Caco-2 (cell line): Measurements from ENCODE around the gene GCH1. TPM values are rescaled to one million over a fixed set of nuclear protein-coding genes. Genes with fewer than 3 reads are reported as not detected.

Experiments used
- BruUV-seq: library from RNA; stranded (reverse); fragments of 400-500 nt; replicated peaks from 2 replicates; lab custom pipeline; 2021; lab: Mats Ljungman, UMichigan
- CTCF ChIA-PET: fragments of 300-600 bp; sonication (Branson Sonifier 250); formaldehyde crosslinking; loops from one replicate; lab custom pipeline; 2022; ENCODE audit warnings: antibody characterized with exemption; lab: Charles Lee
- POLR2A ChIA-PET: fragments of 300-600 bp; sonication (Branson Sonifier 250); formaldehyde crosslinking; loops from one replicate; lab custom pipeline; 2022; ENCODE audit warnings: antibody characterized with exemption; lab: Charles Lee
- DNase-seq, 2 experiments: peaks; one replicate each; pipeline versions ENCODE4 v3.0.0 to v3.0.0-alpha.2; 2020 to 2022
- H3K27me3 ChIP-seq: replicated peaks from 2 replicates; pipeline ENCODE4 v1.6.0; 2011; ENCODE audit warnings: low read length; ENCODE audit not compliant: control insufficient read depth, insufficient read depth
- H3K36me3 ChIP-seq: 2 replicates; pipeline ENCODE4 v1.5.1; 2011; ENCODE audit warnings: low read length; ENCODE audit not compliant: control insufficient read depth, insufficient read depth
- H3K4me1 ChIP-seq: fragments of 250-450 bp; sonication (Bioruptor Pico); 2 replicates; pipeline ENCODE4 v1.5.1; 2020; ENCODE audit warnings: mild to moderate bottlenecking
- H3K4me3 ChIP-seq: 2 replicates; pipeline ENCODE4 v1.5.1; 2011; ENCODE audit warnings: low read depth, mild to moderate bottlenecking, control low read depth, low read length
- H3K9me3 ChIP-seq: fragments of 250-450 bp; sonication (Bioruptor Pico); 2 replicates; pipeline ENCODE4 v1.5.1; 2020; ENCODE audit warnings: mild to moderate bottlenecking, moderate library complexity
- H3K27ac Mint-ChIP-seq: one replicate; pipeline ENCODE4 v1.8.0; 2022; ENCODE audit warnings: mixed read lengths; ENCODE audit not compliant: unreplicated experiment
- H3K27me3 Mint-ChIP-seq: one replicate; pipeline ENCODE4 v1.8.0; 2022; ENCODE audit warnings: mixed read lengths; ENCODE audit not compliant: insufficient read depth, unreplicated experiment
- H3K36me3 Mint-ChIP-seq: one replicate; pipeline ENCODE4 v1.8.0; 2022; ENCODE audit warnings: mild to moderate bottlenecking, mixed read lengths; ENCODE audit not compliant: insufficient read depth, unreplicated experiment
- H3K4me1 Mint-ChIP-seq: one replicate; pipeline ENCODE4 v1.8.0; 2022; ENCODE audit warnings: low read depth, mixed read lengths; ENCODE audit not compliant: unreplicated experiment
- H3K4me3 Mint-ChIP-seq: one replicate; pipeline ENCODE4 v1.8.0; 2022; ENCODE audit warnings: mild to moderate bottlenecking, moderate library complexity, mixed read lengths; ENCODE audit not compliant: unreplicated experiment
- H3K9me3 Mint-ChIP-seq: one replicate; pipeline ENCODE4 v1.8.0; 2022; ENCODE audit warnings: mixed read lengths; ENCODE audit not compliant: unreplicated experiment
- intact Hi-C: fragments of 100-400 bp; cut with micrococcal nuclease; formaldehyde crosslinking; loops from one replicate; pipeline ENCODE4 v1.10.0; 2022; ENCODE audit not compliant: unreplicated experiment
- total RNA-seq: library from RNA; stranded (reverse); gene quantifications from 2 replicates; pipeline ENCODE4 v1.2.3, GENCODE V29; 2022
- TF ChIP-seq, protein P1 (sequence below), 2 experiments: fragments of 200-600 bp in 1 of 2; IDR thresholded peaks; 1 replicate in 1 of 2; 2 replicates in 1 of 2; pipeline versions ENCODE4 v1.5.1 to v1.8.0; 2011 to 2022; ENCODE audit warnings: antibody characterized with exemption in 1 of 2, control low read depth in 1 of 2, inconsistent platforms in 1 of 2, low read depth in 1 of 2, low read length in 1 of 2, mild to moderate bottlenecking in 1 of 2, moderate library complexity in 1 of 2; ENCODE audit not compliant: insufficient read depth in 1 of 2, severe bottlenecking in 1 of 2, unreplicated experiment in 1 of 2

The GCH1 gene
- total RNA-seq, 1 experiment from 2014 or later, result 17.9 TPM

DNA sequence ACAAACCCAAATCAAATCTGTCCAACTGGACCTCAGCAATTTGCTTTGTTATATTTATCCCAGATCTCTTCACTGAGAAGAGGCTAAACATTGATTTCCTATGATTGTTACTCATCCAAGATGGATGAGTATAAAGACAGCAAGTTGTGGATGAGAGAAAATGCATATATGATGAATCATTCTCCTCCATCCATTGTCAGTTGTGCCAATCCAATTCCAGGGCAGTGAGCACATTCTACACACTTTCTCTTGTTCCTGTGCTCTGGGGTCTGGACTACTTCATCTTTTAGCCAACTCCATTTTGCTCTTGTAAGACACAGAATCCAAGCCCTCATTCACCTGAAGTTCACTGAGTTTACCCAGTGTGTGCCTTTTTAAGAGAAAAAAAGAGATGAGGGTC is 105.7 kb downstream of the GCH1 start:
- H3K9me3 ChIP-seq, result peaks cover 8% of the 10 kb centered on the region; the same call in 1 of the 2 replicates
- ChIA-PET POLR2A (no interaction called here), CTCF (no interaction called here)
- H3K27ac Mint-ChIP-seq, result no peak overlapping the region
- H3K27me3 ChIP-seq, result no peaks in the 10 kb centered on the region
- H3K36me3 Mint-ChIP-seq, result peaks cover 38% of the 10 kb centered on the region
- TF ChIP-seq, protein P1, sequence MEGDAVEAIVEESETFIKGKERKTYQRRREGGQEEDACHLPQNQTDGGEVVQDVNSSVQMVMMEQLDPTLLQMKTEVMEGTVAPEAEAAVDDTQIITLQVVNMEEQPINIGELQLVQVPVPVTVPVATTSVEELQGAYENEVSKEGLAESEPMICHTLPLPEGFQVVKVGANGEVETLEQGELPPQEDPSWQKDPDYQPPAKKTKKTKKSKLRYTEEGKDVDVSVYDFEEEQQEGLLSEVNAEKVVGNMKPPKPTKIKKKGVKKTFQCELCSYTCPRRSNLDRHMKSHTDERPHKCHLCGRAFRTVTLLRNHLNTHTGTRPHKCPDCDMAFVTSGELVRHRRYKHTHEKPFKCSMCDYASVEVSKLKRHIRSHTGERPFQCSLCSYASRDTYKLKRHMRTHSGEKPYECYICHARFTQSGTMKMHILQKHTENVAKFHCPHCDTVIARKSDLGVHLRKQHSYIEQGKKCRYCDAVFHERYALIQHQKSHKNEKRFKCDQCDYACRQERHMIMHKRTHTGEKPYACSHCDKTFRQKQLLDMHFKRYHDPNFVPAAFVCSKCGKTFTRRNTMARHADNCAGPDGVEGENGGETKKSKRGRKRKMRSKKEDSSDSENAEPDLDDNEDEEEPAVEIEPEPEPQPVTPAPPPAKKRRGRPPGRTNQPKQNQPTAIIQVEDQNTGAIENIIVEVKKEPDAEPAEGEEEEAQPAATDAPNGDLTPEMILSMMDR (IDR thresholded peaks at IDR 0.05; ENCODE audit: insufficient read depth in 1 of 2, low read depth in 1 of 2, low read length in 1 of 2, severe bottlenecking in 1 of 2, unreplicated experiment in 1 of 2), result no peak
- no peaks in the 10 kb centered on the region for H3K4me1 ChIP-seq
- H3K4me1 Mint-ChIP-seq, result no peaks in the 10 kb centered on the region
- DNase-seq, result no peak
- no peaks in the 10 kb centered on the region for H3K36me3 ChIP-seq
- no peak overlapping the region for H3K4me3 Mint-ChIP-seq
- H3K9me3 Mint-ChIP-seq, result peaks cover 15% of the 10 kb centered on the region
- no TSS peak for BruUV-seq
- H3K4me3 ChIP-seq, result no peak overlapping the region
- H3K27me3 Mint-ChIP-seq, result no peaks in the 10 kb centered on the region
- intact Hi-C loops, result no loop called here

DNA sequence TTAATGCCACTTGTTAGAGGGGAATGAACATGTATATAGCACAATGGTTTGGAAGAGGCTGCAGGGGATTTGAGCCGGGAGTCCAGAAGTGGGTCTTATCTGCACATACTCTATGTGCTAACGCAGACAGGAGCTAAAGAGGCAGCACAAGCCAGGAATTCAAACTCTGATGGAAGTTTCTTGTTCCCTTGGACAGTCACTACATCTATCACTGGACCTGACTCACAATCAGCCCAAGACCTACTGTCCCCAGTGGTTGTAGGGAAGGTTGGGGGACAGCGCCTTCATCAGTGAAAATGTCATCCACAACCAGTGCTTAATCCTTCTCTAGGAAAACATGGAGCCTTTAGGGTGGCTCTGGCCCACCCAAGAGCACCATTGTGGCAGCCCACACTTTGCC is 107.8 kb downstream of the GCH1 start:
- TF ChIP-seq, protein P1 (IDR thresholded peaks at IDR 0.05; ENCODE audit: insufficient read depth in 1 of 2, low read depth in 1 of 2, low read length in 1 of 2, severe bottlenecking in 1 of 2, unreplicated experiment in 1 of 2), result no peak
- Mint-ChIP-seq H3K36me3 (peaks cover 50% of the 10 kb centered on the region), H3K27me3 (no peaks in the 10 kb centered on the region), H3K9me3 (peaks cover 15% of the 10 kb centered on the region), H3K27ac (no peak overlapping the region), H3K4me1 (no peaks in the 10 kb centered on the region), H3K4me3 (no peak overlapping the region)
- POLR2A ChIA-PET, result no interaction called here
- CTCF ChIA-PET, result interaction anchor here (0.9 kb wide), 1 partner anchor 11 kb away, joined by 4 read pairs; no protein-coding TSS in a partner anchor
- no peak for DNase-seq
- no peaks in the 10 kb centered on the region for H3K27me3 ChIP-seq
- no peaks in the 10 kb centered on the region; the same call in 1 of the 2 replicates for H3K36me3 ChIP-seq
- H3K9me3 ChIP-seq, result peaks cover 4% of the 10 kb centered on the region; the same call in 1 of the 2 replicates
- no peaks in the 10 kb centered on the region for H3K4me1 ChIP-seq
- intact Hi-C loops, result no loop called here
- BruUV-seq, result no TSS peak
- H3K4me3 ChIP-seq, result no peak overlapping the region

DNA sequence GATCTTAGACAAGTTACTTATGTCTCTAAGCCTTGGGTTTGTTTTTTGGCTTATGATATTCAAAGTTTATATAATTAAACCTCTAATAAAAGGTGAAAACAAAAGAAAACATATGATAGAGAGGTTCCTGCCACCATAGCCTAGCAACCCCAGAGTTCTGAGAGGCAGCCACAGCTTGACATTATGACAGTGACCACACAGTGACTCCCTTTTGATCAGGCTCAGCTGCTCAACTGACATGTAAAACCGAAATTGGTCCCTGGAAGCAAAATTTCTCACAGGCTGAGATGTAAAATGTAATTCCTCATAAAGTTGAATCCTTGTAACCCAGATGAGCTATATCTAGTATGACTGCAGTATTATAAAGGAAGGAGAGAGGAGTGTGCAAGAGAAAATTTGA is 108.5 kb downstream of the GCH1 start:
- H3K36me3 Mint-ChIP-seq, result peaks cover 56% of the 10 kb centered on the region

More for the DNA sequence above, 108.5 kb downstream of the GCH1 start:
- ChIA-PET CTCF (interaction anchor here (0.9 kb wide), 1 partner anchor 12 kb away, joined by 4 read pairs; no protein-coding TSS in a partner anchor), POLR2A (no interaction called here)
- no peak for DNase-seq
- TF ChIP-seq, protein P1 (IDR thresholded peaks at IDR 0.05; ENCODE audit: insufficient read depth in 1 of 2, low read depth in 1 of 2, low read length in 1 of 2, severe bottlenecking in 1 of 2, unreplicated experiment in 1 of 2), result no peak
- no peaks in the 10 kb centered on the region for H3K4me1 Mint-ChIP-seq
- intact Hi-C loops, result no loop called here
- H3K4me1 ChIP-seq, result no peaks in the 10 kb centered on the region
- no peaks in the 10 kb centered on the region for H3K27me3 ChIP-seq
- no peak overlapping the region for H3K4me3 Mint-ChIP-seq
- no TSS peak for BruUV-seq
- peaks cover 4% of the 10 kb centered on the region; the same call in 1 of the 2 replicates for H3K9me3 ChIP-seq
- no peaks in the 10 kb centered on the region; the same call in 1 of the 2 replicates for H3K36me3 ChIP-seq
- no peak overlapping the region for H3K27ac Mint-ChIP-seq
- H3K9me3 Mint-ChIP-seq, result peaks cover 15% of the 10 kb centered on the region
- H3K27me3 Mint-ChIP-seq, result no peaks in the 10 kb centered on the region
- no peak overlapping the region for H3K4me3 ChIP-seq
